Activated CD8-positive, alpha-beta memory T cell treated with anti-CD3 and anti-CD28 coated beads for 36 hours (primary cell): Measurements from ENCODE around the gene TSC1. TPM values are rescaled to one million over a fixed set of nuclear protein-coding genes. Genes with fewer than 3 reads are reported as not detected.

ENCODE experiments used
- CTCF ChIA-PET: fragments of 350-600 bp; sonication (Branson Sonifier 250); formaldehyde crosslinking; loops from one replicate; lab custom pipeline; 2021; ENCODE audit warnings: antibody characterized with exemption; lab: Charles Lee
- POLR2A ChIA-PET: fragments of 350-600 bp; sonication (Branson Sonifier 250); formaldehyde crosslinking; loops from one replicate; lab custom pipeline; 2021; ENCODE audit warnings: antibody characterized with exemption; lab: Charles Lee
- total RNA-seq, 2 experiments: library from RNA; stranded (reverse); gene quantifications; one replicate each; pipeline ENCODE4 v1.2.3, GENCODE V29; 2021

The TSC1 gene
- total RNA-seq, 2 experiments from 2014 or later, result 28.9 to 29.7 TPM

DNA sequence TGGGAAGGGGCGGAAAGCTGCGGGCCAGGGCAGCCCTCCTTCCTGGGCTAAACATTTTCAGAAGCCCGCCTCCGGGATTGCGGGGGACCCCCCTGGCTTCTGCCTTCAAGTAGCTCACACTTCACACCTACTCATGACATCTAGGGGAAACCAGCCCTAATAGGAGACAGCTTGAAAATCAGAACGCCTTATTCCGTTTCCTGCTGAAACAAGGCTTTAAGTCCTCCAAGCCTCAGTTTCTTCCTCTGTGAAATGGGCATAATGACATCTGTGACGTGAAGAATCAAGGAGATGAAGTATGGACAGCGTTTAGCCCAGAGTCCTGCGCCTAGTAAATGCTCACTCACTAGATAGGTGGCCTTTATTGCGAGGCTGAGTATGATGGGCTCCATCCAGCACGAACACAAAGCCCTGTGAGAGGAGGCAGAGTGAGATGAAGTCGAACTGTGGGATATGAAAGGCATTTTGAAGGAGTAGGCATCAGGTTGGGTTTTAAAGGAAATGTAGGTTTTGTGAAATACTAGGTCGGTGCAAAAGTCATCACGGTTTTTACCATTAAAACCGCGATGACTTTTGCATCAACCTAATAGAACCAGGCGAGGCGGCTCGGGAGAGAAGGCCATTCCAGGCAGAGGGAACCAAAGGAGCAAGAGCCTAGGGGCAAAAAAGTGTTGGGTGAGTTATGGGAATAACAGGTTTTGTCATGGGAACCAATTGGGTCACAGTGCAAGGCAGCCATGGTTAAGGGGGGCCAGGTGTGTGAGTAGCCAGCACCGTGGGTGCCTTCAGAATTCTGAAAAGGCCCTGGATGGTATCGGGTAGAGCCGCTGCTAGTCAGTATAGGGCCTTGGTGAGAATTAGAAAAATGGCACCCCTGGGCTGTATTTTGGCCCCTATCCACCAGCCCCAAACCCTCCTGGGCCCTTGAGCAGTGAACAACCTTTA lies 1.0 kb upstream of the TSC1 start:
- ChIA-PET CTCF (interaction anchor here (1.2 kb wide), 1 partner anchor 199 kb away, joined by 4 read pairs; no protein-coding TSS in a partner anchor), POLR2A (interaction anchor here (0.6 to 0.9 kb wide), 4 partner anchors 11 to 1212 kb away, joined by 4 to 7 read pairs (median 6); no protein-coding TSS in a partner anchor)

DNA sequence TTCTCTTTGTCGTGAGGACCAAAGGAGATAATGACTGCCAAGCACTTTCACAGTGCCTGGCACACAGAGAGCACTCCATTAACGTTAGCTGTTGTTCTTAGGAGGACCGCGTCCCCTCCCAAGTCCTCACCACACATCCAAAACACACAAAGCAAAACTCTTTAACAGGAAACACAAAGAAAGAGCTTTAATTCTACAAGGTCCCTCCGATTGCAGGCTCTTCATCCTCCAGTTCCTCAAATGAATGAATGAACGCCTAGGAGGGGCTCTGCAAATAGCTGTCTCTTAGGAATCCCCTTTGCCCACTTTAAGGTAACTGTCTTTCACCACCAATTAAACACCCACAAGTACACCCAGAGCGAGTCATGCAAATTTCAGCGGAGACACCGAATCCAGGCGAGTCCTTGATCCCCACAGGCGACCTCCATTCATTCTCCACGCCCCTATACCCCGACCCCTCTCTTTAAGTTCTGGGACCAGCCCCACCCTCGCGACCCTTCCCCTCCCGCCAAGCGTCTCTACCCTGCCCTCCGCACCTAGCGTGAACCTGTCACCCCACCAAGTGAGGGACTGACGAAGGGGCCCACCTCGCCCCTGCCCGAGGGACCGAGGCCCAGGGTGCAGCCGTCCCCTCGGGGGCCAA lies 644 bp downstream of the TSC1 start:
- CTCF ChIA-PET, result interaction anchor here (1.0 to 1.2 kb wide), 2 partner anchors 29 to 200 kb away, joined by 3 to 4 read pairs; no protein-coding TSS in a partner anchor

DNA sequence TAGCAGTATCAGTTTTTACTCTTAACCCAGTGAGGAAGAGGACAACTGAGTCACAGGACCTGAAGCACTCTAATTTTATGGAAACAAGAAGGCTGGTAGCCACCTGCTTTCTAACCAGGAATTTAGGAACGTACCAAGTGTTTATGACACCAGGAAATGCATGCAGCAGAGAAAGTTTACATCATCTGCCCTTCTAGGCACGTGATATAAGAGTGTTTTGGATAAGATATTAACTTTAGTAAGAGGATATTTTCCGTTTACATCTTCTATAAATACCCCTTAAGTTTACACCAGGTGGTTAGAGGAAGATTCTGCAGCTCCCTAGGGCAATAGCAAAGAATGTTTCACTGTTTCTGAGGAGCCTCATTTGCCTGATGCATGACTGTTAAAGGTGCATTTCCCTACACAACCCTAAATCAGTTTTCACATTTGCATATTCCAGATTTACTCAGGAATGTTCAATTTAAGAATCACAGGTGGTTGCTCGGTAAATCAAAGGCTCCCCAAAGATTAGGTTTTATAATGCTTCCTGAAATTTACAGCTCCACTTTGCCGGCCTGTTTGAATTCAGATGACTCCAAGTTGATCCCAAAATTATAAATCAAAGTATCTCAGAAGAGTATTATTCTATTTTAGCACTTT lies 1.8 kb downstream of the TSC1 start:
- POLR2A ChIA-PET, result no interaction called here
- CTCF ChIA-PET, result interaction anchor here (0.7 to 1.0 kb wide), 2 partner anchors 31 to 76 kb away, joined by 3 to 4 read pairs; no protein-coding TSS in a partner anchor

More for the DNA sequence above, 644 bp downstream of the TSC1 start:
- POLR2A ChIA-PET, result interaction anchor here (0.5 to 1.1 kb wide), 3 partner anchors 48 to 1475 kb away, joined by 3 to 4 read pairs (median 3); no protein-coding TSS in a partner anchor

DNA sequence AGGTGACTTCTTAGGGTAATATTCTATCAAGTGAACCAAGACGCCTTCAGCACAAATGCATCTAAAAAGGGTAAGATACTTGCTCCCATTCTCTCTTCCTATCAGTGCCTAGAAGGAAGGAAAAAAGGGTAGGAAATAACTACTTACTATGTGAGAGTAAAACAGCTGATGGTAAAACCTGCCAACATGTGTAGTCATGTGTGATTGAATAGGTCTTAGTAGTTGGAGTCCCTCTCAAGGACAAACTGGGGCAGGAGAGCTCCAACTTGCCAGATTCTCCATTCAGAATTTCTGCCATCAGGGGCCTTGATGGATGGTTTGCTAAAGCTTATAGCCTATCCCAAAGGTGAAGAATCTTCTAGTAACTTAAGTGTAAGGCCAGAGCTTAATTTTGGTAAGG lies 5.2 kb downstream of the TSC1 start:
- CTCF ChIA-PET, result no interaction called here

DNA sequence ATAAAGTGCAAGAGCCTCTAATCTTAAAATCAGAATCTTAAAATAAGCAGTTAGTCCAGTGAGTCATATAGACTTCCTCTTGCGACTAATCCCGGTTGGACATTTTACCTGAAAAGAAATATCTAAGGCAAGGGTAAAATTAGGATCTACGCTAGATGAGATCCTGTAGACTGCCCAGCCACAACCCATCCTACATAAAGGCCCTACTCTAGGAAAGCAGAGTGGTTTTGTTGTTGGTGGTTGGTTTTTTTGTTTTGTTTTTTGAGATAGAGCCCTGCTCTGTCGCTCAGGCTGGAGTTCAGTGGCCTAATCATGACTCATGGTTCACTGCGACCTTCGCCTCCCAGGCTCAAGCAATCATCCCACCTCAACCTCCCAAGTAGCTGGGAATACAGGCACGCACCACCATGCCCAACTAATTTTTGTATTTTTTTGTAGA lies 6.9 kb downstream of the TSC1 start:
- POLR2A ChIA-PET, result no interaction called here
- CTCF ChIA-PET, result no interaction called here

More for the DNA sequence above, 5.2 kb downstream of the TSC1 start:
- POLR2A ChIA-PET, result no interaction called here

DNA sequence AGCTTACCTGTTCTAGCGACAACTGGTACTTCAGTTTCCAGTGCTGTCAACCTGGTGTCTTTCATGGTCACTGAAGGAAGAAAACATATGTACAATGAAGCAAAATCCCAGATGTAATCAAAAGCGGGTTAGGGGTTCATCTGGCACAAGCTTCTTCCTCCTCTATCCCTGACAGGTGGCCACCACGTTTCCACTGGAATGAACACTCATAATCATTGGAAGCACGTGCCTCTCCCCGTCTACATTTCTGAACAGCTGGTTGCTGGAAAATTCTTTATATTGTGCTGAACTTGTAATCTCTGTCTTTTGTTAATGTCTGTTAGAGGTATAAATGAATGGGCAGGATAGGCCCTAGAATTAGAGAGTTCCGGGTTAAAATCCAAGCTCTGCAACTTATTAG lies 9.4 kb downstream of the TSC1 start:
- POLR2A ChIA-PET, result no interaction called here

DNA sequence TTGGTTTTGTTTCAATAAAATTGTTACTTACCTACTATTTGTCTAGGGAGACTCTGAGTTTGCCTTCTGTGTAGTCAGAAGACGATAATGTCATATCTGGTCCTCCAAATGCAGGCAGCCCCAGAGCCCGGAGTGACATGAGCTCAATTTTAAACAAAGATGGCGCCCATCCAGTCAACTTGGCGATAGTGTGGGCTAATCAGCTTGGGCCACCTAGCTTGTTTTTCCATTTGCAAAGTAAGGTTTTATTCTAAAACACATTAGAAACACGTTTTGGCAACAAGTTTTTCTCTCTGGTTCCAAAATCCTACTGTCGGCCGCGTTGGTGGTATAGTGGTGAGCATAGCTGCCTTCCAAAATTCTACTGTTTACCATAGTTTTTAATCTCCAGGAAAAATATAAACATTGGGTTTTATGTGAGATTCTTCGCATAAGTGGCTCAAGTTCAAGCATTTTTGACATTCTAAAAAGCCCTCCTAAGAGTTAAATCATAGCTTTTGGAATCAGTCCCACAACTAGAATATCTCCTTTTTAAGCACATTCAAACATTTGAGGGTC lies 13.2 kb downstream of the TSC1 start:
- ChIA-PET CTCF (no interaction called here), POLR2A (no interaction called here)

More for the DNA sequence above, 9.4 kb downstream of the TSC1 start:
- CTCF ChIA-PET, result interaction anchor here (0.6 kb wide), 1 partner anchor 12 kb away, joined by 4 read pairs; no protein-coding TSS in a partner anchor

GRCh38 chr9:132927704-132928103 lies 16.7 kb downstream of the TSC1 start:
- ChIA-PET CTCF (no interaction called here), POLR2A (no interaction called here)

- ChIA-PET CTCF (no interaction called here), POLR2A (no interaction called here)
These were observed 21.0 kb downstream of the TSC1 start for GRCh38 chr9:132923346-132923902.

DNA sequence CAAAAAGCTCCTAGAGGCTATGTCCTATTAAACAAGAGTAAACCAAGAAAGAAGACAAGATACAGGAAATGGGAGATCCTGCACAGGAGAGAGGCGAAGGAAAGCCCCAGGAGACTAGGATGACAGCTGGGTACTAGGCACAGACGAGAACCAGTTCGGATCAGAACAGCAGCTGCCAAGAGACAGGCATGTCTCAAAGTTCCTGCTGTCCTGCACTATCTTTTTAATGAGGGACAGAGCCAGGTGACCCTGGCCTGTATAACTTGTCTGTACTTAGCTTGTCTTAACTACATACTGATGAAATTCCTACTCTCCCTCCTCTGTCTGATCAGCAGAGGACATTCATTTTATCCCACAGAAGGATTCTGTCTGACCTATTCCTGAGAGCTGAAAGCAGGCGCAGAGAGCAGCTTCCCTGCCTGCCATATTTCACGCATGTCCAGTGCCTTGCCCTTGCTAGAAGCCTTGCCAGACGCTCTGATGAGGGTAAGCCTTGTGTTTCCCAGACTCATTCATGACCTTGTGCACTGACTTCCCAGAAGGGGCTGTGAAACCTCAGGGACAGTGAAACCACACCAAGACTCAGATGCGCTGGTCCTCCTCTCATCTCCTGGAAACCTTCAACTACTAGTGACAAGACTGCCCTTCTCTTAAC lies 24.7 kb downstream of the TSC1 start:
- ChIA-PET CTCF (no interaction called here), POLR2A (no interaction called here)

DNA sequence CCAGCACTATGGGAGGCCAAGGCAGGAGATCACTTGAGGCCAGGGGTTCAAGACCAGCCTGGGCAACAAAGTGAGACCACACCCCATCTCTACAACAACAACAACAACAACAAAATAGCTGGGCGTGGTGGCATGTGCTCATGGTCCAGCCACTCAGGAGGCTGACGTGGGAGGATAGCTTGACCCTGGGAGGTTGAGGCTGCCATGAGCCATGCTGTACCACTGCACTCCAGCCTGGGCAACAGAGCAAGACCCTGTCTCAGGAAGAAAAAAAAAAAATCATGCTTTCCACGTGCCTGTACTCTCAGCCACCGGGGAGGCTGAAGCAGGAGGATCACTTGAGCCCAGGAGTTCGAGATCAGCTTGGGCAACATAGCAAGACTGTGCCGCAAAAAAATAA lies 29.5 kb downstream of the TSC1 start:
- CTCF ChIA-PET, result no interaction called here
- POLR2A ChIA-PET, result no interaction called here

- ChIA-PET POLR2A (no interaction called here), CTCF (interaction anchor here (1.0 kb wide), 1 partner anchor 10 kb away, joined by 3 read pairs; no protein-coding TSS in a partner anchor)
These were observed 32.3 kb downstream of the TSC1 start for GRCh38 chr9:132912131-132912530.

- ChIA-PET POLR2A (no interaction called here), CTCF (no interaction called here)
These were observed 34.0 kb downstream of the TSC1 start for GRCh38 chr9:132910376-132910775.

DNA sequence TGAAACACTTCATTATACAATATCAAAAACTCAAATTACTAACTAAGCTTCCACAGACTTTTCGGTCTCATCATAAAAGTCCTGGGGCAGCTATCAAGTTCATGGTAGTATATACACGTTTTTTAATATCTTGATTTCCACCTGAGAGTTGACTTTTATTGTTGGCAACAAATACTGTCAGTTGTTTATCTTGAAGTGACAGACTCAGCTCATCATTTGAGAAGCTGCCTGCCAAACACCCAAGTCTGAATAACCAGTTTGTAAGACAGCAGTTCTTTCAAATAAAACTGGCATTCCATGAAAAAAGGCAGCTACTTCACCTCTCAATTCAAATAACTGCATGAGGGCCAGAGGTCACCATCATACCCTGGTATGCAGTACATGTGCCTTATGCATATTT lies 35.1 kb downstream of the TSC1 start:
- ChIA-PET POLR2A (no interaction called here), CTCF (no interaction called here)

DNA sequence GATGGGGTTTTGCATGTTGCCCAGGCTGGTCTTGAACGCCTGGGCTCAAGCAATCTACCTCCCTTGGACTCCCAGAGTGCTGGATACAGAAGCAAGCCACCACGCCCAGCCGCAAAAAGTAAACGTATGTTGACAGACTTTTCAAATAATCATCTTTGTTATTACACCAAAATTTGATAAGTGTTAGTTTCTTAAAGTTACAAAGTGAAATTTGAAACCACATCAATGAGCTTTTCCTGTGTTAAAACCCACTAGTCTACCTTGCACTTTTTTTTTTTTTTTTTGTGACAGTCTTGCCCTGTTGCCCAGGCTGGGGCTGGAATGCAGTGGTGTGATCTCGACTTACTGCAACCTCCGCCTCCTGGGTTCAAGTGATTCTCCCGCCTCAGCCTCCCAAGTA lies 35.8 kb downstream of the TSC1 start:
- ChIA-PET CTCF (interaction anchor here (1.1 kb wide), 1 partner anchor 46 kb away, joined by 3 read pairs; no protein-coding TSS in a partner anchor), POLR2A (interaction anchor here (0.8 kb wide), 1 partner anchor 36 kb away, joined by 6 read pairs; no protein-coding TSS in a partner anchor)

- ChIA-PET CTCF (no interaction called here), POLR2A (no interaction called here)
These were observed 38.7 kb downstream of the TSC1 start for GRCh38 chr9:132905726-132906125.

DNA sequence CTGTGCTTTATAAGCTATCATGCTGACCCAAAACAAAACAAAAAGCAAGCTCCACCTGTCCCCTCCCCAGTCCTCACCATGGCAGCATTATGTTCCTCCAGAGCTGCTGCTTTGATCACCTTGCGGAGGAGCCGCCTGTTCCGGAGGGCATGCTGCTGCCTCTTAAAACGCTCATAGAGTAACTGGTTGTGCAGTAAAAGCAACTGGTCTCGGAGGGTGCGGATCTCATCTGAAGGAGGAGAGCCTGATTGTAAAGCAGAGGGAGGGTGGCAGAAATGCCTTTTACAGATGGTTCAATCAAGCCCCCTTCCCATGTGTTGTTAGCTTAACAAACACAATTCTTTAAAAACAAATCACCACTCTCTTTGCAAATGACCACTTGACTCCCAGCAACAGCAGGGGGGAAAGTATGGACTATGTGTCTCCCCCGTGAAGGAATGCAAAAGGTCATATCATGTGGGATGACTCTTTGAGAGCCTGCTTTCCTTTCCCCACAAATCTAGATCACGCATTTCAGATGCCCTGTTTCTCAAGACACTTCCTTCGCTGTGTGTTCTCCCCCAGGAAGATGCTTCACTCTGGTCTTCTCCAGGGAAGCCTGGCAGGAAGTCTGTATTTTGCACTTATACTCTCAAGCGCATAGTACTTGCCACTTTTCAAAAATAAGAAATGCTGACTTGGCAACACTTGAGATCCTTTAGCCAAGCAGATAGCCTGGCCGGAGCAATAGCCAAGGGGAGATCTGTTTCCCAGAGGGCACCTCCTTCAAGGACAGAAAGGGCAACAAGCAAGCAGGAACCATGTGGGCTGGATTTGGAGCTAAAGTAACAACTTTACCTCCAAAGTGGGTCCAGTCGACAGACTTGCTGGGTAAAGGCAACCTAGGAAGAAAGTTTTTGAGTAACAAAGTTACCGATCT lies 40.6 kb downstream of the TSC1 start:
- ChIA-PET CTCF (no interaction called here), POLR2A (interaction anchor here (0.6 to 0.7 kb wide), 2 partner anchors 11 to 51 kb away, joined by 3 to 5 read pairs; no protein-coding TSS in a partner anchor)
